ENCODE data around the gene IP6K2.

IP6K2 gene

DNA sequence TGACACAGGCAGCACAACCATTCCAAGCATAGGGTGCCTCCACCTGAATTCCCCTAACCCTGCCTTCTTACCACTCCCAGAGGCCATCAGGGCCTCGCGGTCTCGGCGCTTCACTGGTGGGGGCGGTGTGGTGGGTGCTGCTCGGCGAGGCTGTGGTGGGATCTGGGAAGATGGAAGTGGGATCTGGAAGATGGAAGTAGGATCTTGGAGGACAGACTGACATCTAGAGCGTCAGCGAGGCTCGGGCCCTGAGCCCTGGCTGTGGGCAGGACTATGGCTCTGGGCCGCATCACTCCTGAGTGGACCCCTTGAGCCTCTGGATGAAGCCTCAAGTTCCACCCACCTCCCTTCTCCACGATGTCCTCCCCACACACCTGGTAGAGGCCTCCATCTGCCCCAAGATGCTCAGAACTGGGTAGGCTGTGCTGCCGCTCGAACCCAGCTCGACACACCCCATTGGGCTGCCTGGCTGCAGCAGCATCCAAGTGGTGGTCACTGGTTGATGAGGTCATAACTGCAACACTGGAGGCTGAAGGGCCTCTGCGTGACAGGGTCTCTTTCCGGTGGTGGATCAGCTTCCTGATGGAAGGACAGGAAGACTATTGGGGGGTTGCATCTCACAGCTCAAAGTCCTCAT lies 34.9 kb downstream of the IP6K2 start:
- H3K27ac ChIP-seq, result no peak overlapping the region

GRCh38 chr3:48681541-48681880 lies 35.5 kb downstream of the IP6K2 start:
- no peak overlapping the region for H3K27ac ChIP-seq
- H3K4me1 ChIP-seq, result peaks cover 0 to 32% (median 28%) of the 10 kb centered on the region in 4 donors
- intact Hi-C loops (cut with DNase I; ENCODE audit: low total_unique reads), result loop anchor here (10.0 kb wide), 1 partner anchor 217 kb away; a partner anchor contains a TSS
- no peaks in the 10 kb centered on the region for H3K9me3 ChIP-seq
- H3K4me3 ChIP-seq, result no peak overlapping the region
- TF ChIP-seq, protein P1, sequence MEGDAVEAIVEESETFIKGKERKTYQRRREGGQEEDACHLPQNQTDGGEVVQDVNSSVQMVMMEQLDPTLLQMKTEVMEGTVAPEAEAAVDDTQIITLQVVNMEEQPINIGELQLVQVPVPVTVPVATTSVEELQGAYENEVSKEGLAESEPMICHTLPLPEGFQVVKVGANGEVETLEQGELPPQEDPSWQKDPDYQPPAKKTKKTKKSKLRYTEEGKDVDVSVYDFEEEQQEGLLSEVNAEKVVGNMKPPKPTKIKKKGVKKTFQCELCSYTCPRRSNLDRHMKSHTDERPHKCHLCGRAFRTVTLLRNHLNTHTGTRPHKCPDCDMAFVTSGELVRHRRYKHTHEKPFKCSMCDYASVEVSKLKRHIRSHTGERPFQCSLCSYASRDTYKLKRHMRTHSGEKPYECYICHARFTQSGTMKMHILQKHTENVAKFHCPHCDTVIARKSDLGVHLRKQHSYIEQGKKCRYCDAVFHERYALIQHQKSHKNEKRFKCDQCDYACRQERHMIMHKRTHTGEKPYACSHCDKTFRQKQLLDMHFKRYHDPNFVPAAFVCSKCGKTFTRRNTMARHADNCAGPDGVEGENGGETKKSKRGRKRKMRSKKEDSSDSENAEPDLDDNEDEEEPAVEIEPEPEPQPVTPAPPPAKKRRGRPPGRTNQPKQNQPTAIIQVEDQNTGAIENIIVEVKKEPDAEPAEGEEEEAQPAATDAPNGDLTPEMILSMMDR (IDR thresholded peaks at IDR 0.05), result no peak
- peaks cover 32 to 62% (median 57%) of the 10 kb centered on the region in 3 donors for H3K36me3 ChIP-seq
- DNase-seq, result no peak
- H3K27me3 ChIP-seq, result no peaks in the 10 kb centered on the region

More for the DNA sequence above, 34.9 kb downstream of the IP6K2 start:
- intact Hi-C loops (cut with DNase I; ENCODE audit: low total_unique reads), result loop anchor here (10.0 kb wide), 1 partner anchor 217 kb away; a partner anchor contains a TSS
- Histone ChIP-seq H3K27me3 (no peaks in the 10 kb centered on the region), H3K36me3 (peaks cover 32 to 56% (median 51%) of the 10 kb centered on the region in 3 donors), H3K4me1 (peaks cover 0 to 36% (median 31%) of the 10 kb centered on the region in 4 donors), H3K9me3 (no peaks in the 10 kb centered on the region), H3K4me3 (no peak overlapping the region)
- TF ChIP-seq, protein P1 (IDR thresholded peaks at IDR 0.05), result no peak
- DNase-seq, result no peak

GRCh38 chr3:48680811-48681540 lies 36.0 kb downstream of the IP6K2 start:
- Histone ChIP-seq H3K4me3 (no peak overlapping the region), H3K36me3 (peaks cover 32 to 67% (median 62%) of the 10 kb centered on the region in 3 donors), H3K4me1 (peaks cover 0 to 26% (median 22%) of the 10 kb centered on the region in 4 donors), H3K9me3 (no peaks in the 10 kb centered on the region), H3K27me3 (no peaks in the 10 kb centered on the region), H3K27ac (no peak overlapping the region)
- TF ChIP-seq, protein P1 (IDR thresholded peaks at IDR 0.05), result no peak
- intact Hi-C loops (cut with DNase I; ENCODE audit: low total_unique reads), result loop anchor here (10.0 kb wide), 1 partner anchor 216 kb away; a partner anchor contains a TSS
- no peak for DNase-seq

- no peak overlapping the region for H3K27ac ChIP-seq
- no peaks in the 10 kb centered on the region for H3K9me3 ChIP-seq
- TF ChIP-seq, protein P1 (IDR thresholded peaks at IDR 0.05), result no peak
- H3K4me1 ChIP-seq, result peaks cover 0 to 21% (median 17%) of the 10 kb centered on the region in 4 donors
- no peak for DNase-seq
- intact Hi-C loops (cut with DNase I; ENCODE audit: low total_unique reads), result loop anchor here (10.0 kb wide), 1 partner anchor 215 kb away; a partner anchor contains a TSS
- H3K27me3 ChIP-seq, result no peaks in the 10 kb centered on the region
- H3K36me3 ChIP-seq, result peaks cover 35 to 80% (median 67%) of the 10 kb centered on the region in 3 donors
- no peak overlapping the region for H3K4me3 ChIP-seq
Measured at GRCh38 chr3:48679411-48680391, 37.3 kb downstream of the IP6K2 start.

All from tibial artery (tissue), 4 donors.